H9 (cell line): ENCODE measurements around the gene STX16. TPM values are rescaled to one million over a fixed set of nuclear protein-coding genes. Genes with fewer than 3 reads are reported as not detected.

Experiments
- DNase-seq: peaks from one replicate; pipeline ENCODE4 v3.0.0-alpha.2; 2017
- H2AFZ ChIP-seq: one replicate; pipeline ENCODE4 v1.6.1; 2013; ENCODE audit warnings: mild to moderate bottlenecking, low read length, control low read depth, moderate library complexity
- H2AK5ac ChIP-seq: 2 replicates; pipeline ENCODE4 v1.6.1; 2013; ENCODE audit warnings: low read length, control low read depth, mixed read lengths; ENCODE audit not compliant: insufficient read length
- H2BK120ac ChIP-seq: one replicate; pipeline ENCODE4 v1.6.1; 2013; ENCODE audit warnings: low read depth, mild to moderate bottlenecking, low read length, control low read depth, inconsistent platforms; ENCODE audit not compliant: poor library complexity, severe bottlenecking
- H2BK12ac ChIP-seq: 2 replicates; pipeline ENCODE4 v1.6.1; 2013; ENCODE audit warnings: low read length, control low read depth, mixed read lengths, low read depth; ENCODE audit not compliant: insufficient read length
- H2BK15ac ChIP-seq: 2 replicates; pipeline ENCODE4 v1.6.1; 2013; ENCODE audit warnings: low read depth, low read length, control low read depth
- H2BK20ac ChIP-seq: one replicate; pipeline ENCODE4 v1.6.1; 2013; ENCODE audit warnings: low read depth, mild to moderate bottlenecking, low read length, control low read depth, inconsistent platforms; ENCODE audit not compliant: poor library complexity, severe bottlenecking
- H2BK5ac ChIP-seq: 2 replicates; pipeline ENCODE4 v1.6.1; 2013; ENCODE audit warnings: low read length, control low read depth, mixed read lengths; ENCODE audit not compliant: insufficient read length
- H3K14ac ChIP-seq: 2 replicates; pipeline ENCODE4 v1.6.1; 2013; ENCODE audit warnings: low read length, control low read depth; ENCODE audit not compliant: insufficient read depth
- H3K18ac ChIP-seq: 2 replicates; pipeline ENCODE4 v1.6.1; 2013; ENCODE audit warnings: low read depth, mild to moderate bottlenecking, mixed read lengths, low read length, control low read depth; ENCODE audit not compliant: insufficient read length
- H3K23ac ChIP-seq: 2 replicates; pipeline ENCODE4 v1.6.1; 2013; ENCODE audit warnings: low read length, control low read depth, mixed read lengths, low read depth; ENCODE audit not compliant: insufficient read length
- H3K23me2 ChIP-seq: 2 replicates; pipeline ENCODE4 v1.6.1; 2013; ENCODE audit warnings: low read depth, mild to moderate bottlenecking, mixed read lengths, low read length, control low read depth; ENCODE audit not compliant: insufficient read length, poor library complexity, severe bottlenecking
- H3K27ac ChIP-seq: 2 replicates; pipeline ENCODE4 v1.5.1; 2013; ENCODE audit warnings: low read length, control low read depth, mixed read lengths, low read depth; ENCODE audit not compliant: insufficient read length
- H3K27me3 ChIP-seq: 2 replicates; pipeline ENCODE4 v1.6.1; 2013; ENCODE audit warnings: low read length, control low read depth, inconsistent platforms; ENCODE audit not compliant: insufficient read depth
- H3K4ac ChIP-seq: 2 replicates; pipeline ENCODE4 v1.6.1; 2013; ENCODE audit warnings: low read depth, mild to moderate bottlenecking, control low read depth, inconsistent platforms, low read length, moderate library complexity
- H3K4me1 ChIP-seq: 2 replicates; pipeline ENCODE4 v1.6.1; 2013; ENCODE audit warnings: low read length, control low read depth, inconsistent platforms; ENCODE audit not compliant: insufficient read depth
- H3K4me2 ChIP-seq: 2 replicates; pipeline ENCODE4 v1.6.1; 2013; ENCODE audit warnings: low read length, control low read depth, mixed read lengths; ENCODE audit not compliant: insufficient read length, insufficient read depth
- H3K56ac ChIP-seq: 2 replicates; pipeline ENCODE4 v1.6.1; 2013; ENCODE audit warnings: low read depth, mild to moderate bottlenecking, mixed read lengths, low read length, control low read depth; ENCODE audit not compliant: insufficient read length
- H3K79me1 ChIP-seq: 2 replicates; pipeline ENCODE4 v1.6.1; 2013; ENCODE audit warnings: low read depth, mild to moderate bottlenecking, moderate library complexity, low read length, control low read depth, inconsistent platforms; ENCODE audit not compliant: insufficient read depth, poor library complexity, severe bottlenecking
- H3K79me2 ChIP-seq: 2 replicates; pipeline ENCODE4 v1.6.1; 2013; ENCODE audit warnings: low read length, control low read depth, inconsistent platforms; ENCODE audit not compliant: insufficient read depth
- H3K9ac ChIP-seq: 2 replicates; pipeline ENCODE4 v1.6.1; 2013; ENCODE audit warnings: low read length, control low read depth, mixed read lengths; ENCODE audit not compliant: insufficient read length; ENCODE audit errors: extremely low read depth
- H3K9me3 ChIP-seq: one replicate; pipeline ENCODE4 v1.6.1; 2013; ENCODE audit warnings: low read depth, low read length, inconsistent platforms; ENCODE audit not compliant: control insufficient read depth
- H3T11ph ChIP-seq: one replicate; pipeline ENCODE4 v1.6.1; 2013; ENCODE audit warnings: mild to moderate bottlenecking, low read length, control low read depth, inconsistent platforms
- H4K20me1 ChIP-seq: one replicate; pipeline ENCODE4 v1.6.1; 2013; ENCODE audit not compliant: control insufficient read depth, insufficient read length, insufficient read depth
- H4K5ac ChIP-seq: 2 replicates; pipeline ENCODE4 v1.6.1; 2013; ENCODE audit warnings: low read depth, mild to moderate bottlenecking, mixed read lengths, low read length, control low read depth; ENCODE audit not compliant: insufficient read length
- H4K8ac ChIP-seq: replicated peaks from 2 replicates; pipeline ENCODE4 v1.6.1; 2013; ENCODE audit warnings: low read length, control low read depth, mixed read lengths, low read depth; ENCODE audit not compliant: insufficient read length
- H4K91ac ChIP-seq: 2 replicates; pipeline ENCODE4 v1.6.1; 2013; ENCODE audit warnings: low read depth, mild to moderate bottlenecking, moderate library complexity, mixed read lengths, low read length, control low read depth; ENCODE audit not compliant: insufficient read length
- H3K27ac Mint-ChIP-seq, 3 experiments: 2 replicates in 2 of 3; 3 replicates in 1 of 3; pipeline ENCODE4 v1.8.0; 2020 to 2021; ENCODE audit warnings: mixed read lengths in 3 of 3, mild to moderate bottlenecking in 1 of 3, moderate library complexity in 1 of 3
- H3K27me3 Mint-ChIP-seq: 2 replicates; pipeline ENCODE4 v1.8.0; 2021; ENCODE audit warnings: low read depth, mild to moderate bottlenecking, moderate library complexity, mixed read lengths
- H3K36me3 Mint-ChIP-seq, 3 experiments: 2 replicates in 2 of 3; 3 replicates in 1 of 3; pipeline ENCODE4 v1.8.0; 2020 to 2021; ENCODE audit warnings: low read depth in 3 of 3, mixed read lengths in 3 of 3; ENCODE audit not compliant: insufficient read depth in 1 of 3
- H3K4me1 Mint-ChIP-seq, 2 experiments: 2 replicates each; pipeline ENCODE4 v1.8.0; 2020; ENCODE audit warnings: mixed read lengths in 2 of 2
- H3K4me3 Mint-ChIP-seq, 2 experiments: 2 replicates in 1 of 2; 3 replicates in 1 of 2; pipeline ENCODE4 v1.8.0; 2020 to 2021; ENCODE audit warnings: mild to moderate bottlenecking in 2 of 2, mixed read lengths in 2 of 2, moderate library complexity in 1 of 2
- H3K9me3 Mint-ChIP-seq, 2 experiments: 2 replicates in 1 of 2; 3 replicates in 1 of 2; pipeline ENCODE4 v1.8.0; 2020; ENCODE audit warnings: mild to moderate bottlenecking in 2 of 2, mixed read lengths in 2 of 2, moderate library complexity in 1 of 2
- WGBS: extraction: QIAGEN DNeasy Blood & Tissue Kit; methylation state at CpG from one replicate; pipeline ENCODE4 v1.1.7; 2013; ENCODE audit warnings: missing lambda C conversion rate, low lambda C conversion rate, mixed read lengths; ENCODE audit not compliant: insufficient read length; ENCODE audit errors: extremely low coverage; 5-methylcytosine and 5-hydroxymethylcytosine counted together
- total RNA-seq: library from RNA; stranded (reverse); gene quantifications from 2 replicates; pipeline ENCODE4 v1.2.1, GENCODE V29; 2021
- TF ChIP-seq, protein P1 (sequence below): fragments of 200-600 bp; sonication (generic); conservative IDR thresholded peaks from 3 replicates; pipeline ENCODE4 v1.8.0; 2021; ENCODE audit warnings: antibody characterized with exemption, mild to moderate bottlenecking

STX16 gene
- total RNA-seq, 1 experiment from 2014 or later = 87.8 TPM

GRCh38 chr20:58668901-58669286 lies 17.8 kb downstream of the STX16 start:
- peak overlapping the region; percentile 98 for H3K27ac ChIP-seq
- no peak overlapping the region for H2AFZ ChIP-seq
- H2BK5ac ChIP-seq = peak overlapping the region; percentile 82
- H4K5ac ChIP-seq = peak overlapping the region; percentile 85
- Mint-ChIP-seq H3K27ac (peak overlapping the region; percentile 98 to 100 (median 98)), H3K4me3 (peak overlapping the region; percentile 5 to 70; a peak in 3 of 5 replicates), H3K9me3 (no peaks in the 10 kb centered on the region), H3K36me3 (peaks cover 15 to 51% (median 35%) of the 10 kb centered on the region in 3 experiments), H3K4me1 (peaks cover 59 to 65% of the 10 kb centered on the region in 2 experiments), H3K27me3 (no peaks in the 10 kb centered on the region)
- H3K56ac ChIP-seq = peak overlapping the region; percentile 7
- no peaks in the 10 kb centered on the region for H4K20me1 ChIP-seq
- peak overlapping the region; percentile 41 for H2BK12ac ChIP-seq
- peak overlapping the region; percentile 27 for H3K4me2 ChIP-seq
- no peaks in the 10 kb centered on the region for H3K23me2 ChIP-seq
- H3K9me3 ChIP-seq = no peaks in the 10 kb centered on the region
- H3K18ac ChIP-seq = peak overlapping the region; percentile 62
- DNase-seq = no peak
- no peak overlapping the region for H3K23ac ChIP-seq
- H2BK15ac ChIP-seq = no peak overlapping the region
- H3K4me1 ChIP-seq = peaks cover 12% of the 10 kb centered on the region
- no peak overlapping the region for H3K4ac ChIP-seq
- H3K14ac ChIP-seq = peak overlapping the region; percentile 27; the same call in 1 of the 2 replicates
- no CpG with 5 or more reads among the region's 5 CpGs for WGBS
- H4K91ac ChIP-seq = no peak overlapping the region
- peak overlapping the region; percentile 52 for H2AK5ac ChIP-seq
- no peak overlapping the region for H2BK120ac ChIP-seq
- H3K9ac ChIP-seq = peak overlapping the region; percentile 57
- TF ChIP-seq, protein P1, sequence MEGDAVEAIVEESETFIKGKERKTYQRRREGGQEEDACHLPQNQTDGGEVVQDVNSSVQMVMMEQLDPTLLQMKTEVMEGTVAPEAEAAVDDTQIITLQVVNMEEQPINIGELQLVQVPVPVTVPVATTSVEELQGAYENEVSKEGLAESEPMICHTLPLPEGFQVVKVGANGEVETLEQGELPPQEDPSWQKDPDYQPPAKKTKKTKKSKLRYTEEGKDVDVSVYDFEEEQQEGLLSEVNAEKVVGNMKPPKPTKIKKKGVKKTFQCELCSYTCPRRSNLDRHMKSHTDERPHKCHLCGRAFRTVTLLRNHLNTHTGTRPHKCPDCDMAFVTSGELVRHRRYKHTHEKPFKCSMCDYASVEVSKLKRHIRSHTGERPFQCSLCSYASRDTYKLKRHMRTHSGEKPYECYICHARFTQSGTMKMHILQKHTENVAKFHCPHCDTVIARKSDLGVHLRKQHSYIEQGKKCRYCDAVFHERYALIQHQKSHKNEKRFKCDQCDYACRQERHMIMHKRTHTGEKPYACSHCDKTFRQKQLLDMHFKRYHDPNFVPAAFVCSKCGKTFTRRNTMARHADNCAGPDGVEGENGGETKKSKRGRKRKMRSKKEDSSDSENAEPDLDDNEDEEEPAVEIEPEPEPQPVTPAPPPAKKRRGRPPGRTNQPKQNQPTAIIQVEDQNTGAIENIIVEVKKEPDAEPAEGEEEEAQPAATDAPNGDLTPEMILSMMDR = no peak
- H3K79me2 ChIP-seq = peaks cover 5% of the 10 kb centered on the region; the same call in 1 of the 2 replicates
- H3K79me1 ChIP-seq = no peaks in the 10 kb centered on the region
- no peak overlapping the region for H3T11ph ChIP-seq
- H2BK20ac ChIP-seq = no peak overlapping the region
- no peak overlapping the region for H4K8ac ChIP-seq
- no peaks in the 10 kb centered on the region for H3K27me3 ChIP-seq
